ENCODE measurements around the gene ZG16B. TPM values are rescaled to one million over a fixed set of nuclear protein-coding genes. Genes with fewer than 3 reads are reported as not detected.

Gene ZG16B
- total and polyA plus RNA-seq, 2 donors (not counting 1 experiment from before 2014, with no cell fraction given) = not detected

DNA sequence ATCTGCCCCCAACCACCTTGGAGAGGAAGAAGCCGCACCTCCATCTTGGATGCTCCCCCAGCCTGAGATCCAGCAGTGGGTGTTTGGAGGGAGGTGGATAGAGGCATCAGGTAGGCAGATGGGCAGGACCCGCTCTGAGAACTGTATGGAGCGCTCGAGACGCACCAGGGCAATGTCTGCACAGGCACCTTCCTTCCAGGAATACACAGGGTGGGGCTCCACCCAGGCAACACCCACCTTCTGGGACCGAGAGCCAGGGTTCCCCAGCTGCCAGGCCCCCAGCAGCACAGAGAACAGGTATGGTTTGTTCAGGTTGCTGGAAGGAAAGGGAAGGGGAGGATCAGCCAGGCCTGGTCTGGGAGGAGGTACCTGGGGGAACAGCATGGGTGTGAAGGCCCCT, 25.4 kb downstream of the ZG16B start:
- ATAC-seq (ENCODE audit: low read depth) = no peak
- H3K4me2 ChIP-seq (replicated peaks; ENCODE audit: low read depth, low read length, poor library complexity, severe bottlenecking) = no peak overlapping the region
- no peaks in the 10 kb centered on the region for H4K20me1 ChIP-seq (ENCODE audit: control insufficient read depth, insufficient read depth, low read length, poor library complexity, severe bottlenecking)
- no peaks in the 10 kb centered on the region for H3K79me2 ChIP-seq (ENCODE audit: control insufficient read depth, insufficient read depth, low read length)
- no peak overlapping the region for H2AFZ ChIP-seq (ENCODE audit: insufficient read depth, low read depth, low read length, poor library complexity, severe bottlenecking)
- intact Hi-C loops (cut with micrococcal nuclease) = no loop called here
- DNase-seq = no peak
- WGBS (ENCODE audit: insufficient coverage) = 93% methylated on average over 6 of the region's 6 CpGs
- peaks cover 0 to 51% (median 12%) of the 10 kb centered on the region in 3 donors for H3K9me3 ChIP-seq (ENCODE audit: control extremely low read depth in 1 of 3, control insufficient read depth in 2 of 3, insufficient read depth in 1 of 3, low read length in 2 of 3)
- no peak overlapping the region for H3K4me3 ChIP-seq (ENCODE audit: control extremely low read depth in 1 of 5, extremely low read depth in 1 of 5, insufficient read depth in 1 of 5, low read depth in 2 of 5, low read length in 4 of 5)
- POLR2A ChIA-PET = no interaction called here
- peaks cover 13 to 14% of the 10 kb centered on the region in 2 donors for H3K4me1 ChIP-seq (ENCODE audit: control insufficient read depth in 2 of 2, insufficient read depth in 2 of 2, low read length in 2 of 2)
- Mint-ChIP-seq H3K9me3 (ENCODE audit: insufficient read depth) (peaks cover 6% of the 10 kb centered on the region), H3K27me3 (peaks cover 20% of the 10 kb centered on the region), H3K4me3 (no peak overlapping the region), H3K4me1 (peaks cover 4% of the 10 kb centered on the region), H3K27ac (no peak overlapping the region)
- no peak overlapping the region for H3K27ac ChIP-seq (ENCODE audit: low read length in 2 of 2)
- peaks cover 0 to 46% (median 13%) of the 10 kb centered on the region in 4 experiments for H3K27me3 ChIP-seq (replicated peaks in 1 of 4; ENCODE audit: control extremely low read depth in 1 of 4, control insufficient read depth in 3 of 4, insufficient read depth in 4 of 4, low read length in 3 of 4)
- no peak for TF ChIP-seq EZH2 (IDR thresholded peaks at IDR 0.05; ENCODE audit: borderline replicate concordance, insufficient read depth, low read depth, low read length, poor library complexity, severe bottlenecking)
- TF ChIP-seq, protein P1, sequence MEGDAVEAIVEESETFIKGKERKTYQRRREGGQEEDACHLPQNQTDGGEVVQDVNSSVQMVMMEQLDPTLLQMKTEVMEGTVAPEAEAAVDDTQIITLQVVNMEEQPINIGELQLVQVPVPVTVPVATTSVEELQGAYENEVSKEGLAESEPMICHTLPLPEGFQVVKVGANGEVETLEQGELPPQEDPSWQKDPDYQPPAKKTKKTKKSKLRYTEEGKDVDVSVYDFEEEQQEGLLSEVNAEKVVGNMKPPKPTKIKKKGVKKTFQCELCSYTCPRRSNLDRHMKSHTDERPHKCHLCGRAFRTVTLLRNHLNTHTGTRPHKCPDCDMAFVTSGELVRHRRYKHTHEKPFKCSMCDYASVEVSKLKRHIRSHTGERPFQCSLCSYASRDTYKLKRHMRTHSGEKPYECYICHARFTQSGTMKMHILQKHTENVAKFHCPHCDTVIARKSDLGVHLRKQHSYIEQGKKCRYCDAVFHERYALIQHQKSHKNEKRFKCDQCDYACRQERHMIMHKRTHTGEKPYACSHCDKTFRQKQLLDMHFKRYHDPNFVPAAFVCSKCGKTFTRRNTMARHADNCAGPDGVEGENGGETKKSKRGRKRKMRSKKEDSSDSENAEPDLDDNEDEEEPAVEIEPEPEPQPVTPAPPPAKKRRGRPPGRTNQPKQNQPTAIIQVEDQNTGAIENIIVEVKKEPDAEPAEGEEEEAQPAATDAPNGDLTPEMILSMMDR (IDR thresholded peaks at IDR 0.05) = no peak
- CTCF ChIA-PET = no interaction called here
- H3K36me3 ChIP-seq (replicated peaks in 1 of 2; ENCODE audit: control extremely low read depth in 1 of 2, control insufficient read depth in 1 of 2, extremely low read depth in 1 of 2, insufficient read depth in 2 of 2, low read length in 1 of 2) = no peaks in the 10 kb centered on the region
- H3K9ac ChIP-seq (ENCODE audit: low read length) = no peak overlapping the region

DNA sequence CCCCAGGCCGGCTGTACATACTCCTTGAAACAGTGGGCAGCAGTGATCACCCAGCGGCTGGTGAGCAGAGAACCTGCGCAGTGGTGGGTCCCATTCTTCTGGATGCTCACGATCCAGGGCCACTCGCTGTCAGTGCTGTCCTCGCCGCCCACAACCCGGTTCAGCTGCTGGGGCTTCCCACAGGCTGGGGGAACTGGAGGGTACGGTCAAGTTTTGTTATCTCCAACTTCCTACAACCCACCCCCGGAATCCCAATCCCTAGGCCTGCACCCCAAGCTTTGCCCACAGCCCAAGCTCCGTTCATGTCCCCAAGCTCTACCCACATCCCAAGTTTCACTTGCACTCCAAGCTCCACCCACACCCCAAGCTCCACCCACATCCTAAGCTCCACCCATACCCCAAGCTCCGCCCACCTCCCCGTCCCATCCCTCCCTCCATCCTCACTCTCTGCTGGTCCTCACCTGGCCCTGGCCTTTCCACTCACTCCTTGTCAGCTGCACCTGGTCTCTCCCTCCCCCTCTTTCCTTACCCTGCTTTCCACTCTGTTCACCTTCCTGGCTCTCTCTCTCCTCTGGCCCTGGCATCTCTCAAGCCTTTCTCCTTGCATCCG, 26.1 kb downstream of the ZG16B start:
- DNase-seq (no peak), ATAC-seq (ENCODE audit: low read depth) (peak; percentile 51)
- peaks cover 0 to 50% (median 14%) of the 10 kb centered on the region in 4 experiments for H3K27me3 ChIP-seq (replicated peaks in 1 of 4; ENCODE audit: control extremely low read depth in 1 of 4, control insufficient read depth in 3 of 4, insufficient read depth in 4 of 4, low read length in 3 of 4)
- H2AFZ ChIP-seq (ENCODE audit: insufficient read depth, low read depth, low read length, poor library complexity, severe bottlenecking) = no peak overlapping the region
- H3K36me3 ChIP-seq (replicated peaks in 1 of 2; ENCODE audit: control extremely low read depth in 1 of 2, control insufficient read depth in 1 of 2, extremely low read depth in 1 of 2, insufficient read depth in 2 of 2, low read length in 1 of 2) = no peaks in the 10 kb centered on the region
- no peak overlapping the region for H3K27ac Mint-ChIP-seq
- POLR2A ChIA-PET = no interaction called here
- TF ChIP-seq EZH2 (IDR thresholded peaks at IDR 0.05; ENCODE audit: borderline replicate concordance, insufficient read depth, low read depth, low read length, poor library complexity, severe bottlenecking) = no peak
- TF ChIP-seq, protein P1 (IDR thresholded peaks at IDR 0.05) = no peak
- no peaks in the 10 kb centered on the region for H4K20me1 ChIP-seq (ENCODE audit: control insufficient read depth, insufficient read depth, low read length, poor library complexity, severe bottlenecking)
- H3K9ac ChIP-seq (ENCODE audit: low read length) = no peak overlapping the region
- peaks cover 22% of the 10 kb centered on the region for H3K27me3 Mint-ChIP-seq
- H3K27ac ChIP-seq (ENCODE audit: low read length in 2 of 2) = no peak overlapping the region
- peaks cover 4% of the 10 kb centered on the region for H3K4me1 Mint-ChIP-seq
- intact Hi-C loops (cut with micrococcal nuclease) = no loop called here
- H3K79me2 ChIP-seq (ENCODE audit: control insufficient read depth, insufficient read depth, low read length) = no peaks in the 10 kb centered on the region
- no peak overlapping the region for H3K4me3 Mint-ChIP-seq
- H3K9me3 Mint-ChIP-seq (ENCODE audit: insufficient read depth) = peaks cover 6% of the 10 kb centered on the region
- peaks cover 0 to 58% (median 12%) of the 10 kb centered on the region in 3 donors for H3K9me3 ChIP-seq (ENCODE audit: control extremely low read depth in 1 of 3, control insufficient read depth in 2 of 3, insufficient read depth in 1 of 3, low read length in 2 of 3)
- 93% methylated on average over 14 of the region's 14 CpGs for WGBS (ENCODE audit: insufficient coverage)
- no peak overlapping the region for H3K4me2 ChIP-seq (replicated peaks; ENCODE audit: low read depth, low read length, poor library complexity, severe bottlenecking)
- CTCF ChIA-PET = no interaction called here
- H3K4me1 ChIP-seq (ENCODE audit: control insufficient read depth in 2 of 2, insufficient read depth in 2 of 2, low read length in 2 of 2) = peaks cover 13 to 14% of the 10 kb centered on the region in 2 donors
- no peak overlapping the region for H3K4me3 ChIP-seq (ENCODE audit: control extremely low read depth in 1 of 5, extremely low read depth in 1 of 5, insufficient read depth in 1 of 5, low read depth in 2 of 5, low read length in 4 of 5)
